22Rv1 (cell line): Measurements from ENCODE around the gene CT47A1.
"Not testable (repeated sequence)": the region's sequence is repeated elsewhere in the genome, so short reads cannot be mapped to it uniquely, and the experiment has no call there.

Experiments used
- H3K27ac ChIP-seq: fragments of 450-650 bp; 2 replicates; pipeline ENCODE4 v1.5.1; 2017
- CTCF ChIP-seq: fragments of 450-650 bp; IDR thresholded peaks from 2 replicates; pipeline ENCODE4 v1.5.1; 2017; ENCODE audit warnings: mild to moderate bottlenecking
- ZFX ChIP-seq: fragments of 450-650 bp; IDR thresholded peaks from 2 replicates; pipeline ENCODE4 v1.6.1; 2017; ENCODE audit warnings: antibody characterized with exemption, borderline replicate concordance

CT47A1 gene

GRCh38 chrX:120985660-120986059, at the start of gene CT47A1:
Gene CT47A1, minus strand, starts transcription at chrX:120985760. Its CDS starts 231 bp downstream, at chrX:120985529.
- not testable (repeated sequence) for H3K27ac ChIP-seq

- TF ChIP-seq ZFX (no peak), CTCF (no peak)
- no peak overlapping the region for H3K27ac ChIP-seq
Observed at GRCh38 chrX:121032531-121032930, 47.0 kb upstream of the CT47A1 start.

- no peak overlapping the region for H3K27ac ChIP-seq
- TF ChIP-seq ZFX (no peak), CTCF (no peak)
Observed at GRCh38 chrX:121030083-121030482, 44.5 kb upstream of the CT47A1 start.

GRCh38 chrX:121028419-121028818, 42.9 kb upstream of the CT47A1 start:
- TF ChIP-seq CTCF (no peak), ZFX (no peak)
- no peak overlapping the region for H3K27ac ChIP-seq

GRCh38 chrX:121014826-121015225, 29.3 kb upstream of the CT47A1 start:
- TF ChIP-seq ZFX = no peak
- no peak for TF ChIP-seq CTCF
- H3K27ac ChIP-seq = no peak overlapping the region

GRCh38 chrX:121013897-121014455, 28.4 kb upstream of the CT47A1 start:
- no peak for TF ChIP-seq CTCF
- TF ChIP-seq ZFX = no peak

GRCh38 chrX:121011254-121011653, 25.7 kb upstream of the CT47A1 start:
- H3K27ac ChIP-seq = no peak overlapping the region
- TF ChIP-seq CTCF = no peak
- TF ChIP-seq ZFX = no peak

More at GRCh38 chrX:121013897-121014455, 28.4 kb upstream of the CT47A1 start:
- no peak overlapping the region for H3K27ac ChIP-seq

GRCh38 chrX:121010218-121010617, 24.7 kb upstream of the CT47A1 start:
- H3K27ac ChIP-seq = no peak overlapping the region
- no peak for TF ChIP-seq CTCF
- no peak for TF ChIP-seq ZFX
